Measurements from ENCODE around the gene PTPRD. TPM values are rescaled to one million over a fixed set of nuclear protein-coding genes. Genes with fewer than 3 reads are reported as not detected.

Gene PTPRD
- total RNA-seq, 2 donors from 2014 or later, result 60.1 to 75.7 TPM

DNA sequence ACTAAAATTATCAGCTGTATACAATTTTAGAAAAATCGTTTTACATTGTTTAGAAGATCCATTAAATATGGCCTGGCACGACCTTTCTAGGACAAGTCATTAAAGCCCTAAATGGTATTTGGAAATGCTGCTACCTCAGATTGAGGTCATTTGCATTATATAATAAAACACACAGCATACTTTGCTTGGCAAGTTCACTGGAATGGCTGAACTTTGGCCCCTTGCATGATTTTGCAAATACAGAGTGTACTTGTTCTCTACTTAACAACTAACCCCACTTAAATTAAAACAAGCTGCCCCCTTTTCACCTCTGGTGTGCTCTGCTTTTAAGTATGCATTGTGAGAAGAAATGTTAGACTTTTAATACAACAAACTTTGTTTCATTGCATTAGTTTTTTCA, 860.1 kb downstream of the PTPRD start:
- DNase-seq, result peak; percentile 69
- intact Hi-C loops (cut with DNase I), result no loop called here
- H3K9ac ChIP-seq (ENCODE audit: low read depth in 2 of 2, low read length in 2 of 2), result no peak overlapping the region
- H3K4me3 ChIP-seq, result no peak overlapping the region
- no peak for TF ChIP-seq CTCF (IDR thresholded peaks at IDR 0.05)
- H3K27me3 ChIP-seq, result no peaks in the 10 kb centered on the region
- no peaks in the 10 kb centered on the region for H3K9me3 ChIP-seq
- no peaks in the 10 kb centered on the region for H3K36me3 ChIP-seq
- no peaks in the 10 kb centered on the region for H3K4me1 ChIP-seq
- H3K27ac ChIP-seq, result no peak overlapping the region

DNA sequence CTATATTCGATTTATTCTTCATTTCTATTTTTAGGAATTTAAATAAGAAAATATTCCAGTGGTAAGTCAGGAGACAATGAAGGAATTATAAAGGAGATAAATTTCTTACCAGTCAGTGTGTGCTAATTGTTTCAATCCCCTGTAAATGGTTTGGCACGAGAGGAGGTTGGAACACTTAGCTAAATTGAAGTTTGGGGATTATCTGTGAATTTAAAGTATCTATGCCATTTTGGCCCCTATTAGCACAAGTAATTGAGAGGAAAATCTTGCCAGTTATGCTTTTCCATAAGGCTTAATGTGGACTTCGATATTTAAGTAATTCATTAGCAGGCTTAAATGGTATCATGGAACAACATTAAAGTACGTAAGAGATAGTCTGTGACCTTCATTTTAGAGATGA, 860.8 kb downstream of the PTPRD start:
- intact Hi-C loops (cut with DNase I), result no loop called here
- no peak overlapping the region for H3K27ac ChIP-seq
- H3K9me3 ChIP-seq, result no peaks in the 10 kb centered on the region
- no peaks in the 10 kb centered on the region for H3K27me3 ChIP-seq
- no peak overlapping the region for H3K4me3 ChIP-seq
- no peak overlapping the region for H3K9ac ChIP-seq (ENCODE audit: low read depth in 2 of 2, low read length in 2 of 2)
- TF ChIP-seq CTCF (IDR thresholded peaks at IDR 0.05), result no peak
- no peaks in the 10 kb centered on the region for H3K36me3 ChIP-seq
- no peaks in the 10 kb centered on the region for H3K4me1 ChIP-seq
- no peak for DNase-seq

DNA sequence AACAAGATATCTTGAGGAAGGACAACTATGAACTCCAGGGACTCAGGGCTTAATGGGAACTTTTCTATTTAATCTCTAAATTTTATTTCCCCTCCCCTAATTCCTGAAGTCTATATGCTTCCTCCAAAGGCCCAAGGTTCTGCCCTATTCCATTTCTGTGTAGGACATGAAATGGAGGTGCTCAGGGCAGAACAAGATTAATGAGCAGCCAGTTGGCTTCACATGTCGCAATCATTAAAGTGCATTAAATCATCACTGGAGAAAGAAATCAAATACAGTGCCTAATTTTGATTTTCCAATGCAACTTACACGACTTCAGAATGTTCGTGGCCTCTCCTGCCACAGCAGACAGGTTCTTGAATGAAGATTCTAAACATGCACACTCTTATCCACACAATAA, 862.1 kb downstream of the PTPRD start:
- Histone ChIP-seq H3K4me1 (no peaks in the 10 kb centered on the region), H3K4me3 (no peak overlapping the region), H3K9me3 (no peaks in the 10 kb centered on the region), H3K36me3 (no peaks in the 10 kb centered on the region), H3K9ac (ENCODE audit: low read depth in 2 of 2, low read length in 2 of 2) (no peak overlapping the region), H3K27ac (no peak overlapping the region), H3K27me3 (no peaks in the 10 kb centered on the region)
- DNase-seq, result no peak
- intact Hi-C loops (cut with DNase I), result no loop called here
- no peak for TF ChIP-seq CTCF (IDR thresholded peaks at IDR 0.05)

DNA sequence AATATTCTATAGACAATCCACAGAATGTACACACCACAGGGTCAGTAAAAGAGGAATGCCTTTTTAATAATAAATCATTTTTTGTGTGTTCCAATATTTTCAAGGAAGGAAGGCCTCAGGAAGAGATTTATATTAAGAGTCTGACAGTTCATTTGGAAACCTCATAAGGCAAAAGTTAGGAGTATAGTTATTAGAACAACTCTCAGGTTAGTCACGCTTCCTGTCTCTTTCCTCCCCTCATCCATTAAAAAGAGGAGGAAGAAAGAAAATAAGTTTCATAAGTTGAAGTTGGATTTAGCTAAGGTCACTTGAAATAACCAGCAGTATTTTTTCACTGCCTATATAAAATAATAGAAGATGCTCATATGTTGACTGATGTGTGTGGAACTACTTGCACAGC, 863.2 kb downstream of the PTPRD start:
- no peaks in the 10 kb centered on the region for H3K27me3 ChIP-seq
- H3K4me1 ChIP-seq, result no peaks in the 10 kb centered on the region
- no peak for TF ChIP-seq CTCF (IDR thresholded peaks at IDR 0.05)
- no peak overlapping the region for H3K4me3 ChIP-seq
- H3K36me3 ChIP-seq, result no peaks in the 10 kb centered on the region
- intact Hi-C loops (cut with DNase I), result no loop called here
- H3K9ac ChIP-seq (ENCODE audit: low read depth in 2 of 2, low read length in 2 of 2), result no peak overlapping the region
- no peak overlapping the region for H3K27ac ChIP-seq
- DNase-seq, result no peak
- H3K9me3 ChIP-seq, result no peaks in the 10 kb centered on the region

GRCh38 chr9:9747787-9748186, 865.0 kb downstream of the PTPRD start:
- H3K4me1 ChIP-seq, result no peaks in the 10 kb centered on the region
- no peak overlapping the region for H3K4me3 ChIP-seq
- TF ChIP-seq CTCF (IDR thresholded peaks at IDR 0.05), result no peak
- H3K27me3 ChIP-seq, result no peaks in the 10 kb centered on the region
- no peak overlapping the region for H3K27ac ChIP-seq
- intact Hi-C loops (cut with DNase I), result no loop called here
- no peaks in the 10 kb centered on the region for H3K9me3 ChIP-seq
- no peak overlapping the region for H3K9ac ChIP-seq (ENCODE audit: low read depth in 2 of 2, low read length in 2 of 2)
- no peak for DNase-seq
- no peaks in the 10 kb centered on the region for H3K36me3 ChIP-seq

DNA sequence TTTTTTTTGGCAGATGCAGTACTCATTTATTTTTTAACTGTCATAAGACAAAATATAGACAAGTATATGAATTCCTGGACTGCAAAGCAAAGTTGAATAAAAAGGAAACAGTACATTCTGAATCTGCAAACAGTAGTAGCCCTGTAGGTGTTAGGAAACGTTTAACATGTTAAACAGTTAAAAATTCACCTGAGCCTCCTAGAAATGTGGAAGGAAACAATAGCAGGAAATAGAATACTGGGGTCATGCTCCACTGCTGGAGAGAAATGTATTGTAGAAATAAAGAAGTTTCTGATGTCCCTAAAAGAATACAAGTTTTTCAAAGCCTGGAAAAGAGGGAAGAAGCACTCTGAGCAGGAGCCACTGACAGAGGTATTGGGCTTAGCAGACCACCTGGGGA, 866.0 kb downstream of the PTPRD start:
- DNase-seq, result no peak
- Histone ChIP-seq H3K9me3 (no peaks in the 10 kb centered on the region), H3K9ac (ENCODE audit: low read depth in 2 of 2, low read length in 2 of 2) (no peak overlapping the region), H3K4me1 (no peaks in the 10 kb centered on the region), H3K36me3 (no peaks in the 10 kb centered on the region), H3K27me3 (no peaks in the 10 kb centered on the region), H3K27ac (no peak overlapping the region), H3K4me3 (no peak overlapping the region)
- TF ChIP-seq CTCF (IDR thresholded peaks at IDR 0.05), result no peak
- intact Hi-C loops (cut with DNase I), result no loop called here
